SK-N-SH treated with all-trans-retinoic acid at 6 μM for 48 hours (cell line): ENCODE results near the gene DDB1.

Experiments used
- ARNTL ChIP-seq: fragments of 450-650 bp; formaldehyde crosslinking; IDR thresholded peaks from 2 replicates; pipeline ENCODE4 v1.5.0; 2020; ENCODE audit warnings: low read depth, mild to moderate bottlenecking, moderate library complexity, borderline replicate concordance
- CSDC2 ChIP-seq: fragments of 250-450 bp; sonication (Bioruptor Pico); IDR thresholded peaks from 2 replicates; pipeline ENCODE4 v1.5.0; 2020; ENCODE audit warnings: mild to moderate bottlenecking, moderate library complexity
- OSR1 ChIP-seq: fragments of 250-450 bp; sonication (Bioruptor Pico); IDR thresholded peaks from 2 replicates; pipeline ENCODE4 v1.8.0; 2022; ENCODE audit warnings: moderate library complexity, mild to moderate bottlenecking, inconsistent platforms
- RARB ChIP-seq: fragments of 250-450 bp; sonication (Bioruptor Pico); IDR thresholded peaks from 2 replicates; pipeline ENCODE4 v1.8.0; 2021; ENCODE audit warnings: mild to moderate bottlenecking, moderate library complexity
- SNAI2 ChIP-seq: fragments of 250-450 bp; sonication (Bioruptor Pico); IDR thresholded peaks from 2 replicates; pipeline ENCODE4 v1.5.0; 2020; ENCODE audit warnings: mild to moderate bottlenecking, moderate library complexity
- ZC3H10 ChIP-seq: fragments of 250-450 bp; sonication (Bioruptor Pico); IDR thresholded peaks from 2 replicates; pipeline ENCODE4 v1.5.1; 2021; ENCODE audit warnings: mild to moderate bottlenecking, moderate library complexity

DNA sequence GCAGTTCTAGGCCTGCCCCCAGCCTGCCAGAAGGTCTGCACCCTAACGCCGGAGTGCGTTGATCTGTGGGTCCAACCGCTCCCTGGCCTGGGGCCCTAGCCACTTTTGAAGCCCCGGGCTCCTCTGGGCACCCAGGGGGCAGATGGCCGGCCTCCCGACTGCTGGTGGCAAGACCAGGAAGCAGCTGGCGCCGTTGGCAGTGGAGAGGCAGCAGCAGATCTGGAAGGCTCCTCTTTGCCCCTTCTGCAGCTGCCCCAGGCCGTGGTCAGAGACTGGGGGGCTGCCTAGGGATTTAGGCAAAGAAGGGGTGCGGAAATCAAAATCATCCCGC, 37.3 kb downstream of the DDB1 start:
- TF ChIP-seq CSDC2 (no peak), ZC3H10 (CRISPR knock-in tag) (no peak), RARB (no peak), SNAI2 (CRISPR knock-in tag) (no peak), OSR1 (CRISPR knock-in tag) (no peak), ARNTL (CRISPR knock-in tag) (no peak)
